OCI-LY7 (cell line): ENCODE results near the gene APEH. TPM values are rescaled to one million over a fixed set of nuclear protein-coding genes. Genes with fewer than 3 reads are reported as not detected.
"Not testable (repeated sequence)": the region's sequence is repeated elsewhere in the genome, so short reads cannot be mapped to it uniquely, and the experiment has no call there.

ENCODE experiments used
- BruUV-seq: library from RNA; stranded (reverse); fragments of 400-500 nt; replicated peaks from 2 replicates; lab custom pipeline; 2021; lab: Mats Ljungman, UMichigan
- CTCF ChIA-PET: fragments of 300-600 bp; sonication (Branson Sonifier 250); formaldehyde crosslinking; loops from one replicate; lab custom pipeline; 2022; ENCODE audit warnings: antibody characterized with exemption; ENCODE audit not compliant: unreplicated experiment; lab: Charles Lee
- POLR2A ChIA-PET: fragments of 300-600 bp; sonication (Branson Sonifier 250); formaldehyde crosslinking; loops from one replicate; lab custom pipeline; 2022; ENCODE audit warnings: antibody characterized with exemption; lab: Charles Lee
- DNase-seq: peaks from one replicate; pipeline ENCODE4 v3.0.0-alpha.2; 2015; ENCODE audit warnings: low spot score
- H2AFZ ChIP-seq: fragments of 200-600 bp; sonication (generic), shearing (Covaris generic); 2 replicates; pipeline ENCODE4 v1.6.1; 2014; ENCODE audit warnings: mild to moderate bottlenecking, antibody characterized with exemption, low read length, moderate library complexity
- H3K27ac ChIP-seq: fragments of 200-600 bp; sonication (generic); 2 replicates; pipeline ENCODE4 v1.5.1; 2014; ENCODE audit warnings: mixed run types, low read depth, mild to moderate bottlenecking, moderate library complexity, low read length, inconsistent platforms; ENCODE audit not compliant: poor library complexity, severe bottlenecking
- H3K36me3 ChIP-seq: fragments of 200-600 bp; sonication (generic); 2 replicates; pipeline ENCODE4 v1.6.1; 2014; ENCODE audit warnings: mild to moderate bottlenecking, antibody characterized with exemption, low read length, moderate library complexity, mixed read lengths; ENCODE audit not compliant: insufficient read depth
- H3K4me1 ChIP-seq: fragments of 200-600 bp; sonication (generic); 2 replicates; pipeline ENCODE4 v1.5.1; 2014; ENCODE audit warnings: mild to moderate bottlenecking, low read length; ENCODE audit not compliant: insufficient read depth, poor library complexity, severe bottlenecking
- H3K4me2 ChIP-seq: fragments of 200-600 bp; sonication (generic); 2 replicates; pipeline ENCODE4 v1.6.1; 2014; ENCODE audit warnings: mild to moderate bottlenecking, low read length
- H3K4me3 ChIP-seq: fragments of 200-600 bp; sonication (generic); 2 replicates; pipeline ENCODE4 v1.5.1; 2014; ENCODE audit warnings: mild to moderate bottlenecking, low read depth, low read length; ENCODE audit not compliant: poor library complexity, severe bottlenecking
- H3K79me2 ChIP-seq: fragments of 200-600 bp; sonication (generic); 2 replicates; pipeline ENCODE4 v1.6.1; 2016; ENCODE audit warnings: low read depth, mild to moderate bottlenecking, low read length, moderate library complexity, mixed read lengths; ENCODE audit not compliant: insufficient read depth
- H3K9me2 ChIP-seq: fragments of 200-600 bp; sonication (generic); 2 replicates; pipeline ENCODE4 v1.6.1; 2016; ENCODE audit warnings: mild to moderate bottlenecking, low read length, mixed read lengths; ENCODE audit not compliant: insufficient read depth
- H3K9me3 ChIP-seq: fragments of 200-600 bp; sonication (generic); 2 replicates; pipeline ENCODE4 v1.6.1; 2014; ENCODE audit warnings: mild to moderate bottlenecking, mixed run types, low read length, mixed read lengths
- H4K20me1 ChIP-seq: fragments of 200-600 bp; sonication (generic); 2 replicates; pipeline ENCODE4 v1.6.1; 2014; ENCODE audit warnings: mild to moderate bottlenecking, antibody characterized with exemption, low read length, moderate library complexity, mixed read lengths; ENCODE audit not compliant: insufficient read depth
- EZH2phosphoT487 ChIP-seq: fragments of 200-600 bp; sonication (generic); IDR thresholded peaks from 2 replicates; pipeline ENCODE4 v1.6.1; 2018; ENCODE audit warnings: low read depth, borderline replicate concordance, mild to moderate bottlenecking, mixed run types, antibody characterized with exemption, low read length, moderate library complexity, mixed read lengths
- intact Hi-C: fragments of 100-400 bp; cut with micrococcal nuclease; formaldehyde crosslinking; loops from one replicate; pipeline ENCODE4 v1.10.0; 2022; ENCODE audit not compliant: unreplicated experiment
- total RNA-seq, 2 experiments: library from RNA; depleted of rRNA in 1 of 2; stranded (reverse); fragments of >200 nt in 1 of 2; shearing (Covaris generic) in 1 of 2; gene quantifications; 2 replicates each; pipeline ENCODE4 v1.2.3, GENCODE V29; 2014 to 2022
- TF ChIP-seq, protein P1 (sequence below): fragments of 200-600 bp; sonication (generic); conservative IDR thresholded peaks from 2 replicates; pipeline ENCODE4 v1.5.1; 2014; ENCODE audit warnings: mild to moderate bottlenecking, antibody characterized with exemption, low read length, moderate library complexity, mixed read lengths

Gene APEH
- total RNA-seq, 2 experiments from 2014 or later: 112 to 132 TPM

DNA sequence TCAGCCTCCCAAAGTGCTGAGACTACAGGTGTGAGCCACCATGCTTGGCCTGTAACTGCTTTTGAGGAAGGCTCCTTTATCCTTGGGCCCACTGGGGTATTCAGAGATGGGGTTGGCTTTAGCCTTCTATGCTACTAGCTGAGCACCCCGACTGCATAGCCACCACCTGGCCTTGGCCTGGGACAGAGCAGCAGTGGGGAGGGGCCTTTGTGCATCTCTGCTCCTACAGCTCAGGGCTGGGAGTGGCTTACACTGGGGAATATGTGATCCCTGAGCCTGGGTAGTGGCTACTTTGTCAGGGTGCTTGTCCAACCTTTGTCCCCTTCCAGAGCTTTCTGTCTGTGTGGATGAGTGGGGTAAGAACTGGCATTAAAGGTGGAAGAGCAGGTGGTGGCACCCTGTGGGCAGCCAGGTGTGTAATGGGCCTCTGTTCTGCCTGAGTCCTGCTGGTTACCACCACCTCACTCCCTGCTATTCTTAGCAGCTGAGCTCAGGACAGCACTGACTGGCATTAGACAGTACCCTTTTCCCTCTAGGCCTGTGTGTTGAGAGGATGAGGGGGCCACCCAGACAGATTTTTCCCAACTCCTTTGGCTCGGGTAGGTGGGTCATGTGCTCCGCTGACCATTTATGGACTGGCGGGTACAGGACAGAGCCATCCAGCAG lies 21.3 kb downstream of the APEH start:
- H3K27ac ChIP-seq, H3K36me3 ChIP-seq, DNase-seq, intact Hi-C loops, H3K9me3 ChIP-seq, H3K4me3 ChIP-seq, H2AFZ ChIP-seq, H3K4me1 ChIP-seq, H3K9me2 ChIP-seq, CTCF ChIA-PET, H3K79me2 ChIP-seq, H3K4me2 ChIP-seq, H4K20me1 ChIP-seq, POLR2A ChIA-PET, BruUV-seq: not testable (repeated sequence)

DNA sequence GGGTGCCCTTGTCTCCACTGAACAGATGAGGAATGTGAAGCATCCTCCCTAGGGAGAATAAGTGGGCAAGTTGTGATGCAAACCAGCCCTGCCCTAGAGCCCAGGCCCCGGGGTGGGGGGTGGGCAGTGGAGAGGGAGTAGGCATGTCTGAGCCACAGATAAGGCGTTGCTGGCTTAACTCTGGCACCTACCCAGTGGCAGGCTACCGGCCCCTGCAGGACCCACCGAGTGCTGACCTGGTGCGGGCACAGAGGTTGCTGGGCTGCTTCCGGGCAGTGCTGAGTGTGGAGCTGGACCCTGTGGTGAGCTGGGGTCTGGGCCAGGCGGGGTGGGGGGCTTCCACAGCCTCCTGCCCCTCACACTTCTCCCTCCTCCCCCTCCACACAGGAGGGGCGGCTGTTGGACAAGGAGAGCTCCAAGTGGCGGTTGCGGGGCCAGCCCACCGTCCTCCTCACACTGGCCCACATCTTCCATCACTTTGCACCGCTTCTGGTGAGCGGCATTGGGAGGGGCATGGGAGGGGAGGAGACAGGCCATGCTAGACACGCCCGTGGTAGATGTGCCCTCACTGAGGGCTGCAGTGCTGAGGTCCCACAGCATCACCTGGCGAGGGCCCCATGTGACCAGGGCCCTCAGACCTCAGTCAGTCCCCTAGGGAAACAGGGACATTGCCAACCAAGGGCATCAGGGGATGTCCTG lies 25.3 kb downstream of the APEH start:
- DNase-seq: no peak
- POLR2A ChIA-PET: no interaction called here
- no peaks in the 10 kb centered on the region for H3K9me3 ChIP-seq

DNA sequence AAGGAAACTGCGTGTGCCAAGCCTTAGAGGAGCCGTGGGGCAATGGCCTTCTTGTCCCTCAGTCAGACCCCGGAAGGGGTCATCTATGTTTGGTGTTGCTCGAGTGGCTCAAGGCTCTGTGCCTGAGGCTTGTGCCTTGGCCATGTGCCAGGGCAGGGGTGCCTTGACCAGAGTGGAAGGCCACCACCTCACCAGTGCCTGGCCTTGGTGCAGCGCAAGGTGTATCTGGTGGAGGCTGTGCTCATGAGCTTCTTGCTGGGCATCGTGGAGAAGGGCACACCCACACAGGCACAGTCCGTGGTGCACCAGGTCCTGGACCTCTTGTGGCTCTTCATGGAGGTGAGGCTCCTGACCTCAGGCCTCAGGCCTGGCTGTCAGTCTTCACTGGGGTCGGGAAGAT lies 25.9 kb downstream of the APEH start:
- no peaks in the 10 kb centered on the region for H3K9me3 ChIP-seq
- no peaks in the 10 kb centered on the region for H3K9me2 ChIP-seq
- H3K27ac ChIP-seq: no peak overlapping the region
- no peaks in the 10 kb centered on the region for H3K79me2 ChIP-seq
- no TSS peak for BruUV-seq
- peaks cover 7% of the 10 kb centered on the region; the same call in 1 of the 2 replicates for H3K36me3 ChIP-seq
- CTCF ChIA-PET: no interaction called here
- no peak overlapping the region for H3K4me2 ChIP-seq
- POLR2A ChIA-PET: no interaction called here
- no peak overlapping the region for H3K4me3 ChIP-seq
- H3K4me1 ChIP-seq: no peaks in the 10 kb centered on the region
- H2AFZ ChIP-seq: no peak overlapping the region
- intact Hi-C loops: loop anchor here (5.0 kb wide), 1 partner anchor 207 kb away; no protein-coding TSS in a partner anchor
- no peaks in the 10 kb centered on the region for H4K20me1 ChIP-seq
- TF ChIP-seq EZH2phosphoT487: no peak
- TF ChIP-seq, protein P1, sequence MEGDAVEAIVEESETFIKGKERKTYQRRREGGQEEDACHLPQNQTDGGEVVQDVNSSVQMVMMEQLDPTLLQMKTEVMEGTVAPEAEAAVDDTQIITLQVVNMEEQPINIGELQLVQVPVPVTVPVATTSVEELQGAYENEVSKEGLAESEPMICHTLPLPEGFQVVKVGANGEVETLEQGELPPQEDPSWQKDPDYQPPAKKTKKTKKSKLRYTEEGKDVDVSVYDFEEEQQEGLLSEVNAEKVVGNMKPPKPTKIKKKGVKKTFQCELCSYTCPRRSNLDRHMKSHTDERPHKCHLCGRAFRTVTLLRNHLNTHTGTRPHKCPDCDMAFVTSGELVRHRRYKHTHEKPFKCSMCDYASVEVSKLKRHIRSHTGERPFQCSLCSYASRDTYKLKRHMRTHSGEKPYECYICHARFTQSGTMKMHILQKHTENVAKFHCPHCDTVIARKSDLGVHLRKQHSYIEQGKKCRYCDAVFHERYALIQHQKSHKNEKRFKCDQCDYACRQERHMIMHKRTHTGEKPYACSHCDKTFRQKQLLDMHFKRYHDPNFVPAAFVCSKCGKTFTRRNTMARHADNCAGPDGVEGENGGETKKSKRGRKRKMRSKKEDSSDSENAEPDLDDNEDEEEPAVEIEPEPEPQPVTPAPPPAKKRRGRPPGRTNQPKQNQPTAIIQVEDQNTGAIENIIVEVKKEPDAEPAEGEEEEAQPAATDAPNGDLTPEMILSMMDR: no peak
- DNase-seq: no peak

More for the DNA sequence above, 25.3 kb downstream of the APEH start:
- Histone ChIP-seq H4K20me1 (no peaks in the 10 kb centered on the region), H3K36me3 (peaks cover 7% of the 10 kb centered on the region; the same call in 1 of the 2 replicates), H3K4me1 (no peaks in the 10 kb centered on the region), H3K27ac (no peak overlapping the region), H3K9me2 (no peaks in the 10 kb centered on the region), H2AFZ (no peak overlapping the region), H3K4me2 (no peak overlapping the region), H3K4me3 (no peak overlapping the region), H3K79me2 (no peaks in the 10 kb centered on the region)
- BruUV-seq: no TSS peak
- no peak for TF ChIP-seq EZH2phosphoT487
- TF ChIP-seq, protein P1: no peak
- CTCF ChIA-PET: no interaction called here
- intact Hi-C loops: no loop called here
